Measurements from ENCODE around the gene RBM33. TPM values are rescaled to one million over a fixed set of nuclear protein-coding genes. Genes with fewer than 3 reads are reported as not detected.
A peak's percentile ranks its signal among the peaks of the same experiment; 100 is the strongest.

RBM33 gene
- total RNA-seq, 1 donor from 2014 or later = 75.2 TPM

- no peak for DNase-seq (ENCODE audit: low spot score)
- H3K27ac Mint-ChIP-seq = peak overlapping the region; percentile 66
- no peaks in the 10 kb centered on the region for H3K27me3 Mint-ChIP-seq (ENCODE audit: insufficient read depth)
- peaks cover 64% of the 10 kb centered on the region for H3K4me1 Mint-ChIP-seq (ENCODE audit: low read depth)
- H3K4me3 Mint-ChIP-seq = peak overlapping the region; percentile 27
- intact Hi-C loops (cut with micrococcal nuclease) = no loop called here
- H3K36me3 Mint-ChIP-seq (ENCODE audit: low read depth) = peaks cover 67% of the 10 kb centered on the region
- no peaks in the 10 kb centered on the region for H3K9me3 Mint-ChIP-seq
These were observed 96.6 kb downstream of the RBM33 start for GRCh38 chr7:155741082-155741481.

GRCh38 chr7:155741805-155742204 is 97.3 kb downstream of the RBM33 start:
- H3K27me3 Mint-ChIP-seq (ENCODE audit: insufficient read depth) = no peaks in the 10 kb centered on the region
- peaks cover 72% of the 10 kb centered on the region for H3K36me3 Mint-ChIP-seq (ENCODE audit: low read depth)
- peak overlapping the region; percentile 66 for H3K27ac Mint-ChIP-seq
- H3K4me3 Mint-ChIP-seq = no peak overlapping the region
- DNase-seq (ENCODE audit: low spot score) = no peak
- no peaks in the 10 kb centered on the region for H3K9me3 Mint-ChIP-seq
- peaks cover 69% of the 10 kb centered on the region for H3K4me1 Mint-ChIP-seq (ENCODE audit: low read depth)
- intact Hi-C loops (cut with micrococcal nuclease) = no loop called here

- Mint-ChIP-seq H3K27me3 (ENCODE audit: insufficient read depth) (no peaks in the 10 kb centered on the region), H3K9me3 (no peaks in the 10 kb centered on the region), H3K36me3 (ENCODE audit: low read depth) (peaks cover 73% of the 10 kb centered on the region), H3K4me1 (ENCODE audit: low read depth) (peaks cover 76% of the 10 kb centered on the region), H3K4me3 (no peak overlapping the region), H3K27ac (no peak overlapping the region)
- intact Hi-C loops (cut with micrococcal nuclease) = no loop called here
- DNase-seq (ENCODE audit: low spot score) = no peak
These were observed 98.7 kb downstream of the RBM33 start for GRCh38 chr7:155743177-155743576.

DNA sequence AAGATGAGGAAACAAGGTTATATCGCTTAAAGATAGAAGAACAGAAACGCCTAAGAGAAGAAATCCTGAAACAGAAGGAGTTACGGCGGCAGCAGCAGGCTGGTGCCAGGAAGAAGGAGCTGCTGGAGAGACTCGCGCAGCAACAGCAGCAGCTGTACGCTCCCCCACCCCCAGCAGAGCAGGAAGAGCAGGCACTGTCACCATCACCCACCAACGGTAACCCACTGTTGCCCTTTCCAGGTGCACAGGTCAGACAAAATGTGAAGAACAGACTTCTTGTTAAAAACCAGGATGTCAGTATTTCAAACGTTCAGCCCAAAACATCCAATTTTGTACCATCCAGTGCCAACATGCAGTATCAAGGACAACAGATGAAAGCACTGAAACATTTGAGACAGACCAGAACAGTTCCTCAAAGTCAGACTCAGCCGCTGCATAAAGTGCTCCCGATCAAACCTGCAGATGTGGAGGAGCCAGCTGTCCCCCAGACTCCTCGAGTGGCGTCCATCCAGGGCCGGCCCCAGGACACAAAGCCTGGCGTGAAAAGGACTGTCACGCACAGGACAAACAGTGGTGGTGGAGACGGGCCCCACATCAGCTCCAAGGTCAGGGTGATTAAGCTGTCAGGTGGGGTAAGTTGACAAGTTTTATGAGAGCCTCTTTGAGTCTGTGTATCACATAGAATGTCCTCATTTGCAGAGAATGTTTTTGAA is 100.7 kb downstream of the RBM33 start:
- intact Hi-C loops (cut with micrococcal nuclease) = loop anchor here (5.0 kb wide), 1 partner anchor 448 kb away; the partner anchor contains the start of gene INSIG1
- H3K4me3 Mint-ChIP-seq = no peak overlapping the region

DNA sequence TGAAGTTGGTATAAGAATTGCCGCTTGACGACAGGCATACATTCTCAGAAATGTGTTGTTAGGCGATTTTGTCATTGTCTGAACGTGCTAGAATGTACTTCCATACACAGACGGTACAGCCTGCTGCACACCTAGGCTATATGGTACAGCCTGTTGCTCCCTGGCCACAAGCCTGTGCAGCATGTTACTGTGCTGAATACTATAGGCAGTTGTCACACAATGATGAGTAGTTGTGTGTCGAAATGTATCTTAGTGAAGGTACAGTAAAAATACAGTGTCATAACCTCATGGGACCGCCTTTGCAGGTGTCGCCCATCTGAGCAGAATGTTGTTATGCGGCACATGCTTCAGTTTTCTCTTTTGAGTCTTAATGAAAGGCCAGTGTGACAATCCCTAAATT is 101.3 kb downstream of the RBM33 start:
- intact Hi-C loops (cut with micrococcal nuclease) = loop anchor here (1.0 to 5.0 kb wide), 5 partner anchors 7 to 448 kb away; partner anchors contain the start of gene INSIG1
- Mint-ChIP-seq H3K4me1 (ENCODE audit: low read depth) (peaks cover 69% of the 10 kb centered on the region), H3K27ac (peak overlapping the region; percentile 68)

More for the DNA sequence above, 100.7 kb downstream of the RBM33 start:
- no peaks in the 10 kb centered on the region for H3K27me3 Mint-ChIP-seq (ENCODE audit: insufficient read depth)
- H3K36me3 Mint-ChIP-seq (ENCODE audit: low read depth) = peaks cover 70% of the 10 kb centered on the region
- DNase-seq (ENCODE audit: low spot score) = no peak
- no peaks in the 10 kb centered on the region for H3K9me3 Mint-ChIP-seq
- H3K27ac Mint-ChIP-seq = no peak overlapping the region
- peaks cover 75% of the 10 kb centered on the region for H3K4me1 Mint-ChIP-seq (ENCODE audit: low read depth)

DNA sequence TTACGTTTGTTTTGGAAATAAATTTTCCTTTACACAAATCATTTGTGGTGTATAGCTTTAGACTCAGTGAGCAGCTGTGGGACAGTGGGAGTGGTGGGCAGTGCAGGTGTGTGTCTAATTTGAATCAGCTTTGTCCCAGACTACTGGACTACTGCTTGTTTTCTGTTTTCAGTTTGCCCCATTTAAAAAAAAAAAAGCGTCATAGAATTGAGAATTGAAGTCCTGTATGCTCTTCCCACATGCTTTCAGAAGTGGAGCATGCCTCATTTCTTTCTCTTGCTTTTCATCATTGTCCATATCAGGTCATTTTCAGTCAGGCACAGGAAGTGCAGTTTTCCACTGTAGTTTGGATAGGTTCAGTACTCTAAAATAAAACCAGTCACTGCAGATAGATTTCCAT is 101.7 kb downstream of the RBM33 start:
- Mint-ChIP-seq H3K27me3 (ENCODE audit: insufficient read depth) (no peaks in the 10 kb centered on the region), H3K9me3 (no peaks in the 10 kb centered on the region), H3K27ac (peak overlapping the region; percentile 68), H3K4me3 (no peak overlapping the region), H3K36me3 (ENCODE audit: low read depth) (peaks cover 62% of the 10 kb centered on the region), H3K4me1 (ENCODE audit: low read depth) (peaks cover 67% of the 10 kb centered on the region)
- DNase-seq (ENCODE audit: low spot score) = no peak
- intact Hi-C loops (cut with micrococcal nuclease) = loop anchor here (1.0 to 5.0 kb wide), 5 partner anchors 8 to 449 kb away; partner anchors contain the start of gene INSIG1

More for the DNA sequence above, 101.3 kb downstream of the RBM33 start:
- no peaks in the 10 kb centered on the region for H3K27me3 Mint-ChIP-seq (ENCODE audit: insufficient read depth)
- H3K9me3 Mint-ChIP-seq = no peaks in the 10 kb centered on the region
- no peak overlapping the region for H3K4me3 Mint-ChIP-seq
- DNase-seq (ENCODE audit: low spot score) = no peak
- H3K36me3 Mint-ChIP-seq (ENCODE audit: low read depth) = peaks cover 67% of the 10 kb centered on the region

- H3K4me1 Mint-ChIP-seq (ENCODE audit: low read depth) = peaks cover 70% of the 10 kb centered on the region
- H3K36me3 Mint-ChIP-seq (ENCODE audit: low read depth) = peaks cover 60% of the 10 kb centered on the region
These were observed 102.7 kb downstream of the RBM33 start for GRCh38 chr7:155747209-155747608.

GRCh38 chr7:155749578-155749977 is 105.1 kb downstream of the RBM33 start:
- Mint-ChIP-seq H3K36me3 (ENCODE audit: low read depth) (peaks cover 53% of the 10 kb centered on the region), H3K27ac (no peak overlapping the region), H3K4me3 (no peak overlapping the region)

More at GRCh38 chr7:155747209-155747608, 102.7 kb downstream of the RBM33 start:
- Mint-ChIP-seq H3K9me3 (no peaks in the 10 kb centered on the region), H3K27ac (no peak overlapping the region), H3K4me3 (no peak overlapping the region), H3K27me3 (ENCODE audit: insufficient read depth) (no peaks in the 10 kb centered on the region)
- intact Hi-C loops (cut with micrococcal nuclease) = loop anchor here (5.0 kb wide), 1 partner anchor 450 kb away; the partner anchor contains the start of gene INSIG1
- no peak for DNase-seq (ENCODE audit: low spot score)

GRCh38 chr7:155750255-155751125 is 106.0 kb downstream of the RBM33 start:
- no peaks in the 10 kb centered on the region for H3K27me3 Mint-ChIP-seq (ENCODE audit: insufficient read depth)
- no peaks in the 10 kb centered on the region for H3K9me3 Mint-ChIP-seq
- DNase-seq (ENCODE audit: low spot score) = no peak
- H3K4me3 Mint-ChIP-seq = no peak overlapping the region
- peaks cover 44% of the 10 kb centered on the region for H3K36me3 Mint-ChIP-seq (ENCODE audit: low read depth)
- peaks cover 85% of the 10 kb centered on the region for H3K4me1 Mint-ChIP-seq (ENCODE audit: low read depth)
- intact Hi-C loops (cut with micrococcal nuclease) = no loop called here
- no peak overlapping the region for H3K27ac Mint-ChIP-seq

More at GRCh38 chr7:155749578-155749977, 105.1 kb downstream of the RBM33 start:
- Mint-ChIP-seq H3K27me3 (ENCODE audit: insufficient read depth) (no peaks in the 10 kb centered on the region), H3K9me3 (no peaks in the 10 kb centered on the region), H3K4me1 (ENCODE audit: low read depth) (peaks cover 85% of the 10 kb centered on the region)
- no peak for DNase-seq (ENCODE audit: low spot score)
- intact Hi-C loops (cut with micrococcal nuclease) = loop anchor here (5.0 kb wide), 1 partner anchor 452 kb away; the partner anchor contains the start of gene INSIG1

DNA sequence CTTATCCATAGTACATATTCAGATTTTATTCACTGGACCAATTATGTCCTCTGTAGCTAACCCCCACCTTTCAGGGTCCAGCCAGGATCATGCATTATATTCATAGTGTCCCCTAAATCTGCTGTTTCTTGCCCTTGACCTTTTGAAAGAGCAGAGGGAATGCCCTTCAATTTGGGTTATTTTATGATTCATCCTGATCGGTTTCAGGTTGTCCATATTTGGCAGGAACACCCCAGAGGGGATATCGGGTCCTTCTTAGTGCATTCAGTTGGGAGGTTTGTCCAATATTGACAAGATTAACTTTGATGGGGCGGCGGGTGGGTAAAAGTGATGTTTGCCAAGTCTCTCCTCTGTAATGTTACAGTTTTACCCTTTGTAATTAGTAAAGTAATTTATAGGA is 106.9 kb downstream of the RBM33 start:
- Mint-ChIP-seq H3K4me1 (ENCODE audit: low read depth) (peaks cover 76% of the 10 kb centered on the region), H3K4me3 (no peak overlapping the region), H3K27ac (peak overlapping the region; percentile 22), H3K9me3 (no peaks in the 10 kb centered on the region), H3K27me3 (ENCODE audit: insufficient read depth) (no peaks in the 10 kb centered on the region), H3K36me3 (ENCODE audit: low read depth) (peaks cover 37% of the 10 kb centered on the region)
- intact Hi-C loops (cut with micrococcal nuclease) = no loop called here
- no peak for DNase-seq (ENCODE audit: low spot score)

DNA sequence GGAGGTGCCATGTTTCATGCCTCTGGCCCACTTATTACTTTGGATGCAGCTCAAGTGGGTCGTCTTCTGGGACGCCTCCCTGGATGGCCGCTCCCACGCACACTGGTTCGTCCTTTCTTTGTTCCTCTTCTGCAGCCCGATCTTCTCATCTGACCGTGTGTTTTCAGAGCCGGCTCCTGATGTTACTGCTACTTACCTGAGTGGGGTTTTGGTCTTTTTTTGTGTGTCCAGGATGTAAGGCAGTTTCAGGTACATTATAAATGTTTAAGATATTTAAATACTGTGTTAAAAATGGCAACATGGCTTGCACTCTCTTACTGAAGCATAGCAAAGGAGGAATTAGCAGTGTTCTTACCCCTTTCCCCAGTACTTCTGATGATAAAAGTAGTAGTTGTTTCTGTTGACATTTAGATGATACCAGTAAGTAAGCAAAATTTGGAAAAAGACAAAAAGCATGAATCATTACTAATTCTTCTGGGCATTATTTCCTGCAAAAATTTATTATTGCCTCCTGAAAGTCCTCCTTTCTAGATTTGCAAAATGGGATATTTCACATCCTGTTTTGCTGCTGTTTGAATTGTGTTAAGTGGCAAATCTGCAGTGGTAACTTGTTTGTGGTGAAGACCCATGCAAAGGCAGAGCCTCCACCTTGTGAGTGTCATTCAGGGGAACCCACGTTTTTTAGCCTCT is 108.4 kb downstream of the RBM33 start:
- H3K4me1 Mint-ChIP-seq (ENCODE audit: low read depth) = peaks cover 66% of the 10 kb centered on the region
- peaks cover 35% of the 10 kb centered on the region for H3K36me3 Mint-ChIP-seq (ENCODE audit: low read depth)
- no peaks in the 10 kb centered on the region for H3K27me3 Mint-ChIP-seq (ENCODE audit: insufficient read depth)
- H3K27ac Mint-ChIP-seq = peak overlapping the region; percentile 49
- no peaks in the 10 kb centered on the region for H3K9me3 Mint-ChIP-seq
- no peak for DNase-seq (ENCODE audit: low spot score)
- no peak overlapping the region for H3K4me3 Mint-ChIP-seq
- intact Hi-C loops (cut with micrococcal nuclease) = no loop called here

- Mint-ChIP-seq H3K4me3 (no peak overlapping the region), H3K27me3 (ENCODE audit: insufficient read depth) (no peaks in the 10 kb centered on the region), H3K4me1 (ENCODE audit: low read depth) (peaks cover 60% of the 10 kb centered on the region), H3K9me3 (no peaks in the 10 kb centered on the region), H3K36me3 (ENCODE audit: low read depth) (peaks cover 30% of the 10 kb centered on the region), H3K27ac (peak overlapping the region; percentile 49)
- intact Hi-C loops (cut with micrococcal nuclease) = no loop called here
- no peak for DNase-seq (ENCODE audit: low spot score)
These were observed 109.0 kb downstream of the RBM33 start for GRCh38 chr7:155753446-155753965.
